ENCODE data around the gene SCNN1A. TPM values are rescaled to one million over a fixed set of nuclear protein-coding genes. Genes with fewer than 3 reads are reported as not detected.
A peak's percentile ranks its signal among the peaks of the same experiment; 100 is the strongest.

SCNN1A gene
- total and polyA plus RNA-seq, 2 donors (not counting 1 experiment from before 2014, with no cell fraction given), result under 0.01 to 0.05 TPM

DNA sequence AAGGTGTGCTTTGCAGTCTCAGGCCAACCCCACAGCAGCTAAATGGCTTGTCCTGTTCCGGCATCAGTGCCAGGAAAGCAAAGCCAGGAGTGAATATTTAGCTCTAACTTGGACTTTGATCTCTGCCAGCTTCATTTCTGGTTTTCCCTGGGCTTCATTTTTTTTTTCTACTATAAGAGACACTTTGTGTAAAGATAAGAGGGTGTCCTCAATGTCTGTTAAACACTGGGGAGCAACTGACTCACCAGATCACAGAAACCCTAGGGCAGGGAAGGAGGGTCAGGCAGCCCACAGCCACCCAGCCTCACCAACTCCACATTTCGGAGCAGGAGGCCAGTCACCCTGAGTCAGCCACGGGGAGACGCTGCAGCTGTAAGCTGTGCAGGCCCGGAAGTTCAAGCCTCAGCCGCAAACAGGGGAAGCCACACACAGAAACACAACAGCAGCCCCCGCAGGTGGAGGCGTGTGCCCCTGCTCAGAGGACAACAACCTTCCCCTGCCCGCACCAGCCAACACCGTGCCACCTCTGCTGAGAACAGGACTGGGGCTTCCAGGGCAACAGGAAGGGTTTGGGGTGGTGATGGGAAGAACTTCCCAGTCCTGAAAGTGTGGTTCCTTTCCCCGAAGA lies 39.8 kb downstream of the SCNN1A start:
- H3K9me3 ChIP-seq (ENCODE audit: control insufficient read depth, insufficient read depth, low read depth, low read length), result no peaks in the 10 kb centered on the region
- H3K4me1 ChIP-seq (ENCODE audit: control insufficient read depth, extremely low read depth, insufficient read depth, low read length), result peaks cover 51% of the 10 kb centered on the region
- peaks cover 83% of the 10 kb centered on the region for H3K79me2 ChIP-seq (ENCODE audit: control insufficient read depth, insufficient read depth, low read length)
- DNase-seq (ENCODE audit: low read depth in 2 of 2), result peak; percentile 86 to 91
- peak overlapping the region; percentile 99 for H3K27ac ChIP-seq (ENCODE audit: insufficient read depth, low read length)
- peak overlapping the region; percentile 33 to 59 (median 42) for H3K4me3 ChIP-seq (replicated peaks in 1 of 4; ENCODE audit: control extremely low read depth in 1 of 4, insufficient read depth in 1 of 4, low read depth in 3 of 4, low read length in 4 of 4)
- no peaks in the 10 kb centered on the region for H3K27me3 ChIP-seq (ENCODE audit: control insufficient read depth, insufficient read depth, low read length)
- H4K20me1 ChIP-seq (ENCODE audit: control insufficient read depth, extremely low read depth, insufficient read depth, low read length), result peaks cover 2% of the 10 kb centered on the region
- peak overlapping the region; percentile 80 for H3K9ac ChIP-seq (ENCODE audit: insufficient read depth, low read length)
- H2AFZ ChIP-seq (ENCODE audit: low read length), result no peak overlapping the region
- peaks cover 27% of the 10 kb centered on the region for H3K36me3 ChIP-seq (ENCODE audit: control insufficient read depth, insufficient read depth, low read length)
- H3K4me2 ChIP-seq (ENCODE audit: extremely low read depth, insufficient read depth, low read length), result peak overlapping the region; percentile 91
- TF ChIP-seq, protein P1, sequence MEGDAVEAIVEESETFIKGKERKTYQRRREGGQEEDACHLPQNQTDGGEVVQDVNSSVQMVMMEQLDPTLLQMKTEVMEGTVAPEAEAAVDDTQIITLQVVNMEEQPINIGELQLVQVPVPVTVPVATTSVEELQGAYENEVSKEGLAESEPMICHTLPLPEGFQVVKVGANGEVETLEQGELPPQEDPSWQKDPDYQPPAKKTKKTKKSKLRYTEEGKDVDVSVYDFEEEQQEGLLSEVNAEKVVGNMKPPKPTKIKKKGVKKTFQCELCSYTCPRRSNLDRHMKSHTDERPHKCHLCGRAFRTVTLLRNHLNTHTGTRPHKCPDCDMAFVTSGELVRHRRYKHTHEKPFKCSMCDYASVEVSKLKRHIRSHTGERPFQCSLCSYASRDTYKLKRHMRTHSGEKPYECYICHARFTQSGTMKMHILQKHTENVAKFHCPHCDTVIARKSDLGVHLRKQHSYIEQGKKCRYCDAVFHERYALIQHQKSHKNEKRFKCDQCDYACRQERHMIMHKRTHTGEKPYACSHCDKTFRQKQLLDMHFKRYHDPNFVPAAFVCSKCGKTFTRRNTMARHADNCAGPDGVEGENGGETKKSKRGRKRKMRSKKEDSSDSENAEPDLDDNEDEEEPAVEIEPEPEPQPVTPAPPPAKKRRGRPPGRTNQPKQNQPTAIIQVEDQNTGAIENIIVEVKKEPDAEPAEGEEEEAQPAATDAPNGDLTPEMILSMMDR (conservative IDR thresholded peaks at IDR 0.05 in 1 of 2, IDR thresholded peaks at IDR 0.05 in 1 of 2; ENCODE audit: low read depth in 1 of 2, low read length in 2 of 2), result peak; percentile 42 to 67
- TF ChIP-seq EZH2 (IDR thresholded peaks at IDR 0.05; ENCODE audit: low read length, missing control alignments), result no peak

GRCh38 chr12:6334940-6335450 lies 40.4 kb downstream of the SCNN1A start:
- Histone ChIP-seq H3K9me3 (ENCODE audit: control insufficient read depth, insufficient read depth, low read depth, low read length) (no peaks in the 10 kb centered on the region), H3K36me3 (ENCODE audit: control insufficient read depth, insufficient read depth, low read length) (peaks cover 33% of the 10 kb centered on the region), H3K4me2 (ENCODE audit: extremely low read depth, insufficient read depth, low read length) (peak overlapping the region; percentile 91), H4K20me1 (ENCODE audit: control insufficient read depth, extremely low read depth, insufficient read depth, low read length) (peaks cover 2% of the 10 kb centered on the region), H3K27ac (ENCODE audit: insufficient read depth, low read length) (peak overlapping the region; percentile 99), H2AFZ (ENCODE audit: low read length) (no peak overlapping the region), H3K4me1 (ENCODE audit: control insufficient read depth, extremely low read depth, insufficient read depth, low read length) (peaks cover 51% of the 10 kb centered on the region), H3K9ac (ENCODE audit: insufficient read depth, low read length) (peak overlapping the region; percentile 80), H3K27me3 (ENCODE audit: control insufficient read depth, insufficient read depth, low read length) (no peaks in the 10 kb centered on the region), H3K79me2 (ENCODE audit: control insufficient read depth, insufficient read depth, low read length) (peaks cover 82% of the 10 kb centered on the region), H3K4me3 (replicated peaks in 1 of 4; ENCODE audit: control extremely low read depth in 1 of 4, insufficient read depth in 1 of 4, low read depth in 3 of 4, low read length in 4 of 4) (peak overlapping the region; percentile 12 to 59 (median 40))
- TF ChIP-seq, protein P1 (conservative IDR thresholded peaks at IDR 0.05 in 1 of 2, IDR thresholded peaks at IDR 0.05 in 1 of 2; ENCODE audit: low read depth in 1 of 2, low read length in 2 of 2), result no peak
- TF ChIP-seq EZH2 (IDR thresholded peaks at IDR 0.05; ENCODE audit: low read length, missing control alignments), result no peak
- DNase-seq (ENCODE audit: low read depth in 2 of 2), result no peak

DNA sequence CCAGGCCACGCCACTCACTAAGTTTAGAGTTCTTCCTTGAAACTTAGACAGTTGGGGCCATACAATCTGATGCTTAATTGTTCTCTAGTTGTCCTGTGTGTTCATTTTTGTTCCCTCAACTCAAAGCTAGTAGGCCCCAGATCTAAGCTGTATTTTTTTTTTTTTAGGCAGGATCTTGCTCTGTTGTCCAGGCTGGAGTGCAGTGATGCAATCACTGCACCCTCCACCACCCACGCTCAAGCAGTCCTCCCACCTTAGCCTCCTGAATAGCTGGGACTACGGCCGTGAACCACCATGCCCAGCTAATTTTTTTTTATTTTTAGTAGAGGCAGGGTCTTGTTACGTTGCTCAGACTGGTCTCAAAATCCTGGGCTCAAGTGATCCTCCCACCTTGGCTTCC lies 41.0 kb downstream of the SCNN1A start:
- Histone ChIP-seq H2AFZ (ENCODE audit: low read length) (no peak overlapping the region), H3K9me3 (ENCODE audit: control insufficient read depth, insufficient read depth, low read depth, low read length) (no peaks in the 10 kb centered on the region), H3K27ac (ENCODE audit: insufficient read depth, low read length) (peak overlapping the region; percentile 99), H3K4me1 (ENCODE audit: control insufficient read depth, extremely low read depth, insufficient read depth, low read length) (peaks cover 49% of the 10 kb centered on the region), H3K27me3 (ENCODE audit: control insufficient read depth, insufficient read depth, low read length) (no peaks in the 10 kb centered on the region), H3K4me2 (ENCODE audit: extremely low read depth, insufficient read depth, low read length) (peak overlapping the region; percentile 91), H3K4me3 (replicated peaks in 1 of 4; ENCODE audit: control extremely low read depth in 1 of 4, insufficient read depth in 1 of 4, low read depth in 3 of 4, low read length in 4 of 4) (peak overlapping the region in 1 of 4 experiments; percentile 59), H3K9ac (ENCODE audit: insufficient read depth, low read length) (no peak overlapping the region), H3K79me2 (ENCODE audit: control insufficient read depth, insufficient read depth, low read length) (peaks cover 79% of the 10 kb centered on the region), H3K36me3 (ENCODE audit: control insufficient read depth, insufficient read depth, low read length) (peaks cover 39% of the 10 kb centered on the region), H4K20me1 (ENCODE audit: control insufficient read depth, extremely low read depth, insufficient read depth, low read length) (peaks cover 2% of the 10 kb centered on the region)
- TF ChIP-seq, protein P1 (conservative IDR thresholded peaks at IDR 0.05 in 1 of 2, IDR thresholded peaks at IDR 0.05 in 1 of 2; ENCODE audit: low read depth in 1 of 2, low read length in 2 of 2), result no peak
- no peak for TF ChIP-seq EZH2 (IDR thresholded peaks at IDR 0.05; ENCODE audit: low read length, missing control alignments)
- no peak for DNase-seq (ENCODE audit: low read depth in 2 of 2)
